ENCODE data around the gene TRPT1.

- TF ChIP-seq CTCF (tag by site-specific recombination; IDR thresholded peaks at IDR 0.05) (no peak), ZBTB7A (tag by site-specific recombination; IDR thresholded peaks at IDR 0.05; ENCODE audit: low read depth) (no peak), ZNF426 (tag by site-specific recombination; IDR thresholded peaks at IDR 0.05) (no peak), ZNF174 (tag by site-specific recombination; IDR thresholded peaks at IDR 0.05) (no peak), MYNN (tag by site-specific recombination; IDR thresholded peaks at IDR 0.05; ENCODE audit: borderline replicate concordance) (no peak), SP2 (tag by site-specific recombination; IDR thresholded peaks at IDR 0.05) (no peak), REPIN1 (tag by site-specific recombination; IDR thresholded peaks at IDR 0.05; ENCODE audit: low read depth) (no peak), ZNF302 (tag by site-specific recombination; IDR thresholded peaks at IDR 0.05; ENCODE audit: low read depth) (no peak), ZNF626 (tag by site-specific recombination; IDR thresholded peaks at IDR 0.05) (no peak)
- TF ChIP-seq, protein P1, sequence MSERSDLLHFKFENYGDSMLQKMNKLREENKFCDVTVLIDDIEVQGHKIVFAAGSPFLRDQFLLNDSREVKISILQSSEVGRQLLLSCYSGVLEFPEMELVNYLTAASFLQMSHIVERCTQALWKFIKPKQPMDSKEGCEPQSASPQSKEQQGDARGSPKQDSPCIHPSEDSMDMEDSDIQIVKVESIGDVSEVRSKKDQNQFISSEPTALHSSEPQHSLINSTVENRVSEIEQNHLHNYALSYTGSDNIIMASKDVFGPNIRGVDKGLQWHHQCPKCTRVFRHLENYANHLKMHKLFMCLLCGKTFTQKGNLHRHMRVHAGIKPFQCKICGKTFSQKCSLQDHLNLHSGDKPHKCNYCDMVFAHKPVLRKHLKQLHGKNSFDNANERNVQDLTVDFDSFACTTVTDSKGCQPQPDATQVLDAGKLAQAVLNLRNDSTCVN (tag by site-specific recombination; optimal IDR thresholded peaks at IDR 0.05), result no peak
Measured at GRCh38 chr11:64244966-64245365, 19.0 kb upstream of the TRPT1 start.

All from HEK293 (cell line).